Karpas-422 (cell line): Measurements from ENCODE around the gene SUMO2. TPM values are rescaled to one million over a fixed set of nuclear protein-coding genes. Genes with fewer than 3 reads are reported as not detected.

ENCODE experiments used
- small RNA-seq: library from RNA; depleted of rRNA; stranded (forward); fragments of <200 nt; gene quantifications from one replicate; pipeline ENCODE3, GENCODE V24; 2014
- total RNA-seq: library from RNA; depleted of rRNA; stranded (reverse); fragments of >200 nt; shearing (Covaris generic); gene quantifications from 2 replicates; pipeline ENCODE4 v1.2.3, GENCODE V29; 2014; ENCODE audit warnings: low replicate concordance; rRNA removed

Gene SUMO2
- total RNA-seq, 1 experiment from 2014 or later, result 177 TPM

Small RNA genes within 50 kb of the gene (small RNA-seq; reads per million reads assigned to genes)
- gene RF00019, result not detected

Other genes starting within 250 kb of the SUMO2 start
- gene OTOP3, start 247.1 kb downstream of the SUMO2 start, total RNA-seq, result not detected in 2 replicates
- 0.65 TPM in 1 of 2 replicates, not detected in the other for gene HID1, start 210.2 kb downstream of the SUMO2 start, total RNA-seq
- gene CDR2L, start 195.3 kb downstream of the SUMO2 start, total RNA-seq, result not detected in 2 replicates
- 33.8 and 34.6 TPM in 2 replicates for gene MRPL58, start 170.3 kb downstream of the SUMO2 start, total RNA-seq
- gene ATP5PD, start 136.0 kb downstream of the SUMO2 start, total RNA-seq, result 186 and 187 TPM in 2 replicates
- 21.0 and 24.7 TPM in 2 replicates for gene KCTD2, start 135.7 kb downstream of the SUMO2 start, total RNA-seq
- not detected in 2 replicates for gene SLC16A5, start 95.0 kb downstream of the SUMO2 start, total RNA-seq
- 6.1 and 12.8 TPM in 2 replicates for gene ARMC7, start 73.0 kb downstream of the SUMO2 start, total RNA-seq
- gene NT5C, start 51.2 kb downstream of the SUMO2 start, total RNA-seq, result 43.6 and 174 TPM in 2 replicates
- gene JPT1, start 28.4 kb downstream of the SUMO2 start, total RNA-seq, result 98.2 and 159 TPM in 2 replicates
- gene NUP85, start 22.7 kb upstream of the SUMO2 start, total RNA-seq, result 40.6 and 47.8 TPM in 2 replicates
- 23.4 and 45.1 TPM in 2 replicates for gene GGA3, start 78.6 kb upstream of the SUMO2 start, total RNA-seq
- gene MRPS7, start 78.9 kb upstream of the SUMO2 start, total RNA-seq, result 48.8 and 58.7 TPM in 2 replicates
- 44.4 and 63.3 TPM in 2 replicates for gene MIF4GD, start 88.3 kb upstream of the SUMO2 start, total RNA-seq
- 36.5 and 43.1 TPM in 2 replicates for gene SLC25A19, start 106.5 kb upstream of the SUMO2 start, total RNA-seq
- gene GRB2, start 222.7 kb upstream of the SUMO2 start, total RNA-seq, result 106 and 193 TPM in 2 replicates